Adrenal gland (tissue), 12 donors: ENCODE data around the gene HSP90B1. TPM values are rescaled to one million over a fixed set of nuclear protein-coding genes. Genes with fewer than 3 reads are reported as not detected.

Experiments
- DNase-seq, 7 donors: peaks; one replicate each; pipeline ENCODE4 v3.0.0-alpha.2; 2019 to 2020
- H3K27ac ChIP-seq, 5 donors: fragments of 200-600 bp; sonication (generic) in 4 of 5; 1 replicate in 3 of 5; 2 replicates in 2 of 5; pipeline versions ENCODE4 v1.5.1 to v1.8.0; 2016 to 2020; ENCODE audit warnings: mild to moderate bottlenecking in 1 of 5
- H3K27me3 ChIP-seq: fragments of 200-600 bp; 2 replicates; pipeline ENCODE4 v1.8.0; 2021
- H3K36me3 ChIP-seq, 2 donors: fragments of 200-600 bp; replicated peaks in 1 of 2; 1 replicate in 1 of 2; 2 replicates in 1 of 2; pipeline versions ENCODE4 v1.5.1 to v1.8.0; 2018 to 2022
- H3K4me1 ChIP-seq, 2 donors: fragments of 200-600 bp; replicated peaks in 1 of 2; 1 replicate in 1 of 2; 2 replicates in 1 of 2; pipeline versions ENCODE4 v1.5.1 to v1.8.0; 2018 to 2021
- H3K4me3 ChIP-seq, 4 donors: fragments of 200-600 bp; sonication (generic) in 3 of 4; one replicate each; pipeline ENCODE4 v1.5.1; 2016 to 2018
- H3K9me3 ChIP-seq, 3 donors: fragments of 200-600 bp; sonication (generic) in 1 of 3; replicated peaks in 1 of 3; 1 replicate in 2 of 3; 2 replicates in 1 of 3; pipeline versions ENCODE4 v1.5.1 to v1.8.0; 2016 to 2021
- POLR2A ChIP-seq, 2 donors: fragments of 450-650 bp; IDR thresholded peaks; one replicate each; pipeline ENCODE4 v1.6.1; 2017; ENCODE audit warnings: antibody characterized with exemption in 2 of 2, mild to moderate bottlenecking in 2 of 2, moderate library complexity in 1 of 2
- WGBS, 4 donors: extraction: QIAGEN DNeasy Blood & Tissue Kit in 2 of 4; methylation state at CpG; one replicate each; pipeline versions ENCODE4 v1.1.5 to v1.1.7; 2013 to 2017; 5-methylcytosine and 5-hydroxymethylcytosine counted together
- intact Hi-C, 2 donors: fragments of 100-400 bp; cut with DNase I; formaldehyde crosslinking; loops; one replicate each; pipeline versions ENCODE4 v1.14.1 to v1.15.0; 2022 to 2023
- polyA plus RNA-seq, 3 donors: library from polyadenylated mRNA; stranded (reverse); fragments of 200-250 nt in 2 of 3; fragments of 350-450 nt in 1 of 3; fragmentation: Illumina TruSeq in 1 of 3; extraction: RNeasy Lipid Tissue Mini Kit (QIAGEN cat#74804) in 1 of 3; gene quantifications; one replicate each; pipeline ENCODE4 v1.2.3, GENCODE V29; 2013 to 2014
- total RNA-seq, 9 donors: library from RNA; depleted of rRNA in 4 of 9; stranded (reverse); fragments of >200 nt in 4 of 9; fragments of 120-200 nt in 1 of 9; fragmentation: NEBNext Ultra II Directional in 1 of 9; extraction: Animal tissue kit (Norgen Biotek cat#: 25700) in 1 of 9; gene quantifications; one replicate each; pipeline versions ENCODE4 v1.1.0 to v1.2.4, GENCODE V29; 2013 to 2023
- TF ChIP-seq, protein P1 (sequence below), 6 experiments: fragments of 450-650 bp in 4 of 6; fragments of 200-600 bp in 2 of 6; sonication (generic) in 1 of 6; IDR thresholded peaks; 1 replicate in 5 of 6; 2 replicates in 1 of 6; pipeline versions ENCODE4 v1.5.1 to v1.8.0; 2016 to 2021; ENCODE audit warnings: antibody characterized with exemption in 6 of 6, mild to moderate bottlenecking in 2 of 6, moderate library complexity in 1 of 6
- donor health status: healthy with polysubstance abuse.
- donor health status: Bipolar disorder and iron deficiency.
- donor health status: DM: yes; HTN: yes; CAD: no.
- donor health status: DM: no; HTN: no; CAD: no.
- donor health status: DM: no; HTN: no; CAD: no.
- donor health status: DM: yes; HTN: yes; CAD: no.

The HSP90B1 gene
- total and polyA plus RNA-seq, 12 donors = 241 to 1,629 (median 530) TPM

DNA sequence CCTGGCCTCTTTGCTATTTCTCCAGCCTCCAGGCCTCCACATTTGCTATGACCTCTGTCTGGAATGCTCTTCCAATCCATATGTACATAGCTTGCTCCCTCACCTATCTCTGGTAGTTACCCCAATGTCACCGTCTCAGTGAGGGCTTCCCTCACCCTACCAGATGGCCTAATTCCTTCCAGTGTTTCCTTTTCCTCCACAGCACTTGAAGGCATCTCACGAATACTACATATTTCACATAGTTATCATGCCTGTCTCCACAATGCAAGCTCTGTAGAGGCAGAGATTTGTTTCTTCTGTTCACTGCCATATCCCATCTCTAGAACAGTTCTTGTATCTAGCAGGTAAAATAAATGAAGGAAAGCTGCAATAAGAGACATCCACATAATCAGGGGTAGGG is 21.3 kb upstream of the HSP90B1 start:
- H3K4me1 ChIP-seq = no peaks in the 10 kb centered on the region
- H3K36me3 ChIP-seq = no peaks in the 10 kb centered on the region
- TF ChIP-seq, protein P1, sequence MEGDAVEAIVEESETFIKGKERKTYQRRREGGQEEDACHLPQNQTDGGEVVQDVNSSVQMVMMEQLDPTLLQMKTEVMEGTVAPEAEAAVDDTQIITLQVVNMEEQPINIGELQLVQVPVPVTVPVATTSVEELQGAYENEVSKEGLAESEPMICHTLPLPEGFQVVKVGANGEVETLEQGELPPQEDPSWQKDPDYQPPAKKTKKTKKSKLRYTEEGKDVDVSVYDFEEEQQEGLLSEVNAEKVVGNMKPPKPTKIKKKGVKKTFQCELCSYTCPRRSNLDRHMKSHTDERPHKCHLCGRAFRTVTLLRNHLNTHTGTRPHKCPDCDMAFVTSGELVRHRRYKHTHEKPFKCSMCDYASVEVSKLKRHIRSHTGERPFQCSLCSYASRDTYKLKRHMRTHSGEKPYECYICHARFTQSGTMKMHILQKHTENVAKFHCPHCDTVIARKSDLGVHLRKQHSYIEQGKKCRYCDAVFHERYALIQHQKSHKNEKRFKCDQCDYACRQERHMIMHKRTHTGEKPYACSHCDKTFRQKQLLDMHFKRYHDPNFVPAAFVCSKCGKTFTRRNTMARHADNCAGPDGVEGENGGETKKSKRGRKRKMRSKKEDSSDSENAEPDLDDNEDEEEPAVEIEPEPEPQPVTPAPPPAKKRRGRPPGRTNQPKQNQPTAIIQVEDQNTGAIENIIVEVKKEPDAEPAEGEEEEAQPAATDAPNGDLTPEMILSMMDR (IDR thresholded peaks at IDR 0.05) = no peak
- no peak for TF ChIP-seq POLR2A (IDR thresholded peaks at IDR 0.05)
- H3K27ac ChIP-seq = no peak overlapping the region
- 57 to 70% (median 66%) methylated on average over 2 of the region's 2 CpGs for WGBS, 4 donors
- no peaks in the 10 kb centered on the region for H3K9me3 ChIP-seq
- H3K27me3 ChIP-seq = no peaks in the 10 kb centered on the region
- intact Hi-C loops = no loop called here
- H3K4me3 ChIP-seq = no peak overlapping the region
- DNase-seq = no peak

DNA sequence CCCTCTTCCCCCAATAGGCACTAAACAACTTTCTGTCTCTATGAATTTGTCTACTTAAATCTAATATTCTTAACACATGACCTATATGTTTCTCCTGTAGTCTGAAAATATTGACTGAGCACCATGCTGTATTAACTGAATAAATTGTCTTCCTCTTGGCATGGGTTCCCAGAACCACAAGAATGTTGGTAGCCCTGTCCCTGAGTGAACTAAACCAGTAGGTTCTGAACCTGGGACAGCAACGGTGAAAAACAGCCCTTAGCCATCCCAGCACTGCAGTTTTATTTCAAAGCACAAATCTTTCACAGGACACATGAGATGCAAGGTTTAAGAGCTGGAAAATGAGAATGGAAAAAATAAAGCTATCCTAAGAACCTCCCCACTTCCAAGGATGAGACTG is 20.4 kb upstream of the HSP90B1 start:
- intact Hi-C loops = no loop called here
- H3K36me3 ChIP-seq = no peaks in the 10 kb centered on the region
- TF ChIP-seq POLR2A (IDR thresholded peaks at IDR 0.05) = no peak
- TF ChIP-seq, protein P1 (IDR thresholded peaks at IDR 0.05) = no peak
- no peak overlapping the region for H3K27ac ChIP-seq
- no peak for DNase-seq
- H3K9me3 ChIP-seq = no peaks in the 10 kb centered on the region
- no peaks in the 10 kb centered on the region for H3K27me3 ChIP-seq
- 83 to 100% (median 88%) methylated on average over 1 of the region's 1 CpG for WGBS, 4 donors
- no peaks in the 10 kb centered on the region for H3K4me1 ChIP-seq
- no peak overlapping the region for H3K4me3 ChIP-seq

DNA sequence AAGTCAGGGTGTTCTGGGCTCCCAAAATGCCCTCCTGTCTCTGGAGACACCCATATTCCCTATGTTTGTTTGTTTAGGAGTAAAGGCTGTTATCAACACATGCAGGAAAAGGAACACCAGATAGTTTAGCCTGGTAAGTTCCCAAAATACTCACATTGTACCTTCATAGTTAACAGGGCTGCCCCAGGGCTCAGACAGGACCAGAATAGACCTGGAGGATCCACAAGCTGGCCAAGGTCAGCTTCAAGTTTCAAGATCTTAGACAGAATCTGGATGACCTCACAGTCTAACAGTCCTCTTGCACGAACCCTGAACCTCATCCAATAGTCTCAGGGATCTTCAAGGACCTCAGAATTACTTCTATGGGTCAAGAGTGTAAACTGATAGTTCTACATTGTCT is 18.1 kb upstream of the HSP90B1 start:
- intact Hi-C loops = no loop called here
- Histone ChIP-seq H3K27me3 (no peaks in the 10 kb centered on the region), H3K9me3 (no peaks in the 10 kb centered on the region), H3K4me3 (no peak overlapping the region), H3K4me1 (no peaks in the 10 kb centered on the region), H3K27ac (no peak overlapping the region), H3K36me3 (no peaks in the 10 kb centered on the region)
- TF ChIP-seq, protein P1 (IDR thresholded peaks at IDR 0.05) = no peak
- no peak for TF ChIP-seq POLR2A (IDR thresholded peaks at IDR 0.05)
- DNase-seq = no peak
- 55 to 57% (median 56%) methylated on average over 1 of the region's 1 CpG for WGBS, 4 donors

DNA sequence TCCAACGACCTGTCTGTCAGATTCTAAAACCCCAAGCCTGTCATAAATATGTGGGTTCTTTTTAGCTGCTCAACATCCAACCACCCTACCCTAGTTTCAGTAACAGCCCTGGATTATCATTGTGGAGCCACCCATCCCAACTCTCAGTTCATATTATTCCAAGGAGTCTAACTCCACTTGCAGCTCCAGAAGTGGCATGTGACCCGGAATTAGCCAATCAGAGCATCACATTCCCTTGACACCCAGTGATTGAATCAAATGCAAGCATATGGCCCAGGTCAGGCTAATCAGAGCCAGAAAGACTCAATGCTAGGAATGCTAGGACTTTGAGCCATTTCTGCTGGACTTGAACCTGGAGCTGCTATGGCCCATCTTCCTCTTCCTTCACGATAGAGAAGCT is 17.1 kb upstream of the HSP90B1 start:
- WGBS, 4 donors = 82 to 90% (median 87%) methylated on average over 3 of the region's 3 CpGs
- H3K4me3 ChIP-seq = no peak overlapping the region
- DNase-seq = no peak
- no peak overlapping the region for H3K27ac ChIP-seq
- no peaks in the 10 kb centered on the region for H3K9me3 ChIP-seq
- intact Hi-C loops = no loop called here
- no peaks in the 10 kb centered on the region for H3K36me3 ChIP-seq
- no peaks in the 10 kb centered on the region for H3K4me1 ChIP-seq
- TF ChIP-seq, protein P1 (IDR thresholded peaks at IDR 0.05) = no peak
- no peak for TF ChIP-seq POLR2A (IDR thresholded peaks at IDR 0.05)
- H3K27me3 ChIP-seq = no peaks in the 10 kb centered on the region
